ENCODE measurements around the gene TEX28. TPM values are rescaled to one million over a fixed set of nuclear protein-coding genes. Genes with fewer than 3 reads are reported as not detected.
"Not testable (repeated sequence)": the region's sequence is repeated elsewhere in the genome, so short reads cannot be mapped to it uniquely, and the experiment has no call there.

The TEX28 gene
- not detected for total RNA-seq

- no peak for DNase-seq
Measured at GRCh38 chrX:154294791-154295574, at the start of gene TEX28. TEX28 (minus strand) TSS chrX:154295124; CDS start chrX:154292117, 3,007 bp downstream.

- not testable (repeated sequence) for DNase-seq
Measured at GRCh38 chrX:154343620-154344019, 48.7 kb upstream of the TEX28 start.

- DNase-seq, result not testable (repeated sequence)
Measured at GRCh38 chrX:154343063-154343462, 48.1 kb upstream of the TEX28 start.

GRCh38 chrX:154341399-154342298 lies 46.7 kb upstream of the TEX28 start:
- DNase-seq, result not testable (repeated sequence)

GRCh38 chrX:154334496-154334895 lies 39.6 kb upstream of the TEX28 start:
- DNase-seq, result no peak

GRCh38 chrX:154333837-154334271 lies 38.9 kb upstream of the TEX28 start:
- no peak for DNase-seq

- no peak for DNase-seq
Measured at GRCh38 chrX:154333116-154333515, 38.2 kb upstream of the TEX28 start.

GRCh38 chrX:154332561-154332960 lies 37.6 kb upstream of the TEX28 start:
- DNase-seq, result no peak

GRCh38 chrX:154329294-154329693 lies 34.4 kb upstream of the TEX28 start:
- no peak for DNase-seq

- no peak for DNase-seq
Measured at GRCh38 chrX:154328646-154329045, 33.7 kb upstream of the TEX28 start.

- DNase-seq, result peak; percentile 61
Measured at GRCh38 chrX:154327038-154327820, 32.3 kb upstream of the TEX28 start.

GRCh38 chrX:154325541-154325940 lies 30.6 kb upstream of the TEX28 start:
- DNase-seq, result no peak

- no peak for DNase-seq
Measured at GRCh38 chrX:154323537-154323936, 28.6 kb upstream of the TEX28 start.

GRCh38 chrX:154322890-154323289 lies 28.0 kb upstream of the TEX28 start:
- no peak for DNase-seq

GRCh38 chrX:154321594-154321993 lies 26.7 kb upstream of the TEX28 start:
- DNase-seq, result no peak

GRCh38 chrX:154321152-154321551 lies 26.2 kb upstream of the TEX28 start:
- DNase-seq, result no peak

GRCh38 chrX:154320406-154320805 lies 25.5 kb upstream of the TEX28 start:
- DNase-seq, result no peak

- peak; percentile 27 for DNase-seq
Measured at GRCh38 chrX:154317391-154317995, 22.6 kb upstream of the TEX28 start.

GRCh38 chrX:154315416-154315815 lies 20.5 kb upstream of the TEX28 start:
- no peak for DNase-seq

GRCh38 chrX:154313147-154313546 lies 18.2 kb upstream of the TEX28 start:
- no peak for DNase-seq

- no peak for DNase-seq
Measured at GRCh38 chrX:154312116-154312515, 17.2 kb upstream of the TEX28 start.

All from tongue (tissue), 2 donors.